SU-DHL-6 (cell line): Measurements from ENCODE around the gene CERS6.

ENCODE experiments used
- H2AFZ ChIP-seq: fragments of 200-600 bp; sonication (generic); 2 replicates; pipeline ENCODE4 v1.6.1; 2014; ENCODE audit warnings: low read depth, mild to moderate bottlenecking, moderate library complexity, mixed read lengths, antibody characterized with exemption, low read length; ENCODE audit not compliant: severe bottlenecking
- H3F3A ChIP-seq: fragments of 200-600 bp; shearing (Covaris generic); 2 replicates; pipeline ENCODE4 v1.6.0; 2016; ENCODE audit warnings: antibody characterized with exemption, mild to moderate bottlenecking; ENCODE audit not compliant: insufficient read depth
- H3K27ac ChIP-seq: fragments of 200-600 bp; sonication (generic); 2 replicates; pipeline ENCODE4 v1.5.1; 2016; ENCODE audit warnings: low read depth, mild to moderate bottlenecking, low read length, moderate library complexity, mixed read lengths
- H3K27me3 ChIP-seq: fragments of 200-600 bp; sonication (generic), shearing (Covaris generic); 2 replicates; pipeline ENCODE4 v1.6.0; 2014; ENCODE audit warnings: mild to moderate bottlenecking, low read length
- H3K36me3 ChIP-seq: fragments of 200-600 bp; sonication (generic); 2 replicates; pipeline ENCODE4 v1.6.1; 2014; ENCODE audit warnings: mild to moderate bottlenecking, low read length, mixed read lengths
- H3K4me2 ChIP-seq: fragments of 300-600, 200-600 bp; shearing (Covaris generic), sonication (generic); 2 replicates; pipeline ENCODE4 v1.6.0; 2014; ENCODE audit warnings: low read length, low read depth, mild to moderate bottlenecking; ENCODE audit not compliant: poor library complexity, severe bottlenecking
- H3K4me3 ChIP-seq: fragments of 200-600 bp; sonication (generic); 2 replicates; pipeline ENCODE4 v1.5.1; 2014; ENCODE audit warnings: antibody characterized with exemption, low read length, mild to moderate bottlenecking, mixed read lengths; ENCODE audit not compliant: insufficient read depth, poor library complexity, severe bottlenecking
- H3K79me2 ChIP-seq: fragments of 200-600 bp; sonication (generic); 2 replicates; pipeline ENCODE4 v1.6.1; 2014; ENCODE audit warnings: mild to moderate bottlenecking, low read length, moderate library complexity; ENCODE audit not compliant: insufficient read depth
- H3K9ac ChIP-seq: fragments of 200-600 bp; sonication (generic); 2 replicates; pipeline ENCODE4 v1.7.0; 2014; ENCODE audit warnings: mild to moderate bottlenecking, low read length
- H3K9me2 ChIP-seq: fragments of 200-600 bp; sonication (generic); replicated peaks from 2 replicates; pipeline ENCODE4 v1.6.1; 2014; ENCODE audit warnings: low read length; ENCODE audit not compliant: insufficient read depth
- H3K9me3 ChIP-seq: fragments of 200-600 bp; sonication (generic); 2 replicates; pipeline ENCODE4 v1.6.1; 2014; ENCODE audit warnings: low read length, mixed read lengths; ENCODE audit not compliant: insufficient read depth
- H4K20me1 ChIP-seq: fragments of 200-600 bp; sonication (generic); 2 replicates; pipeline ENCODE4 v1.6.1; 2014; ENCODE audit warnings: low read depth, mild to moderate bottlenecking, antibody characterized with exemption, low read length, moderate library complexity, mixed read lengths
- EZH2phosphoT487 ChIP-seq: fragments of 200-600 bp; sonication (generic), shearing (Covaris generic); conservative IDR thresholded peaks from 2 replicates; pipeline ENCODE4 v1.6.1; 2018; ENCODE audit warnings: mild to moderate bottlenecking, antibody characterized with exemption, low read length, moderate library complexity, mixed read lengths
- TF ChIP-seq, protein P1 (sequence below): fragments of 200-600 bp; sonication (generic); IDR thresholded peaks from one replicate; pipeline ENCODE4 v1.5.1; 2017; ENCODE audit warnings: antibody characterized with exemption, mild to moderate bottlenecking, low read length, moderate library complexity; ENCODE audit not compliant: insufficient read depth, poor library complexity, severe bottlenecking

Gene CERS6

DNA sequence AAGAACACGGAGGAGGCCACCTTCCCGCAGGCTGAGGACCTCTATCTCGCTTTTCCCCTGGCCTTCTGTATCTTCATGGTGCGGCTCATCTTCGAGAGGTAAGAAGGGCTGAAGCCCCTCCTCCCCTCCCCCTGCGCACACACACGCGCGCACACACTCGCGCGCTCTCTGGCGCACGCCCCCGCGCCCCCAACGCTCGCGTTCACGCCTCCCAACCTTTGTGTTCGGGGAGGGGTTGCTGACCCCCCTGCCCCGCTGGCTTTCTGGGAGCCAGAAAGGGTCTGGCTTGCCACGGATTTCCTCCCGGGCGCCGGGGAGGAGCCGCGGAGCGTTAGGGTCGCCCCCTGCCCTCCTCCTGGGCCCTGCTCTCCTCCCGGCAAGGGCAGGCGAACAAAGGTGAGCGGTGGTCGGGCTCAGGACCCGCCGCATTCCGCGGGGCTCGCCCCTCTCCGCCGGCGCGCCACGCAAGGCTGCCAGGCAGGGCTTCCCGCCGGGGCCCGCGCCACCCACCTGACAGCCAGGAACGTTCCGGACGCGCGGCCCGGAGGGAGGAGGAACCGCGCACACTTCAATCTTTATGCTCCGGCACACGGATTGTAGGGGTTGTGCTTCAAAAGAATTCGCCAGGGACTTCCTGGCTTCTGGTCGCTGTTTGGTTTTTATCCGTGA lies 583 bp downstream of the CERS6 start:
- H3K9ac ChIP-seq: no peak overlapping the region
- H3F3A ChIP-seq: no peaks in the 10 kb centered on the region
- no peaks in the 10 kb centered on the region for H3K36me3 ChIP-seq
- no peaks in the 10 kb centered on the region for H4K20me1 ChIP-seq
- no peaks in the 10 kb centered on the region for H3K79me2 ChIP-seq
- H3K4me3 ChIP-seq: no peak overlapping the region
- H3K4me2 ChIP-seq: no peak overlapping the region
- no peak overlapping the region for H3K27ac ChIP-seq
- H3K9me3 ChIP-seq: no peaks in the 10 kb centered on the region
- H3K9me2 ChIP-seq: no peaks in the 10 kb centered on the region
- no peak overlapping the region for H2AFZ ChIP-seq
- no peaks in the 10 kb centered on the region for H3K27me3 ChIP-seq
- TF ChIP-seq, protein P1, sequence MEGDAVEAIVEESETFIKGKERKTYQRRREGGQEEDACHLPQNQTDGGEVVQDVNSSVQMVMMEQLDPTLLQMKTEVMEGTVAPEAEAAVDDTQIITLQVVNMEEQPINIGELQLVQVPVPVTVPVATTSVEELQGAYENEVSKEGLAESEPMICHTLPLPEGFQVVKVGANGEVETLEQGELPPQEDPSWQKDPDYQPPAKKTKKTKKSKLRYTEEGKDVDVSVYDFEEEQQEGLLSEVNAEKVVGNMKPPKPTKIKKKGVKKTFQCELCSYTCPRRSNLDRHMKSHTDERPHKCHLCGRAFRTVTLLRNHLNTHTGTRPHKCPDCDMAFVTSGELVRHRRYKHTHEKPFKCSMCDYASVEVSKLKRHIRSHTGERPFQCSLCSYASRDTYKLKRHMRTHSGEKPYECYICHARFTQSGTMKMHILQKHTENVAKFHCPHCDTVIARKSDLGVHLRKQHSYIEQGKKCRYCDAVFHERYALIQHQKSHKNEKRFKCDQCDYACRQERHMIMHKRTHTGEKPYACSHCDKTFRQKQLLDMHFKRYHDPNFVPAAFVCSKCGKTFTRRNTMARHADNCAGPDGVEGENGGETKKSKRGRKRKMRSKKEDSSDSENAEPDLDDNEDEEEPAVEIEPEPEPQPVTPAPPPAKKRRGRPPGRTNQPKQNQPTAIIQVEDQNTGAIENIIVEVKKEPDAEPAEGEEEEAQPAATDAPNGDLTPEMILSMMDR: no peak
- TF ChIP-seq EZH2phosphoT487: no peak

DNA sequence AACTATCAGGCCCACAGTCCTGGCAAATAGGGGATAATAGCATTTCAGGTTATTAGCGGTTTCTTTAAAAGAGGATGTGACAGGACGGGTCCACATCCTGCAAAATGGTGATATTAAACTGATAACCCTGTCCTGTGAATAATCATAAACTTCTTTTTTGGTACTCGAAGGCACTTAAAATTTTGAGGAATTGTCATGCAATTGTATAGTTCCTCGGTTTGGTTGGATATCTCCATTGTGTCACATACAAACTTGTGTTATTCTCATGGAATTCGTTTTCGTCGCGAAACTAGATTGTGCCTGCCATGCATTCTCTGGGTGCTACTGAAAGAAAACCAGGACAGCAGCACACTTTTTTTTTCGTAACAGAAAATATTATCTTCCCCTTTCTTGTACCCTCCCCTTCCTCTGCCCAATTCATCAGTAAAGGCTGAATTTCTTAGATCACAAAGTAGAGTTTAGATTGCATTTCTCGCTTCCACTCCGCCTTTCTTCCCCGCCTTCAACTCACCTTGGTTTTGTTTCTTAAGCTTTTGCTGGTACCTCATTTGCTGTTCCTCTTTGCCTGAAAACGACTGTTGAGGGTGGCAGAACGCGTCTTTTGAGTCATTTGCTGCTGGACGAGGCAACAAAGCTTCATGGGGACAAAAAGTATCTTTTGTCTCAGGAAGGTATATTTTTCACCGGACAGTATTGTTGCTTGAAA lies 1.3 kb downstream of the CERS6 start:
- no peaks in the 10 kb centered on the region for H3K9me2 ChIP-seq
- no peak overlapping the region for H2AFZ ChIP-seq
- no peaks in the 10 kb centered on the region for H3F3A ChIP-seq
- no peak overlapping the region for H3K27ac ChIP-seq
- no peak overlapping the region for H3K4me3 ChIP-seq
- H3K9me3 ChIP-seq: no peaks in the 10 kb centered on the region
- H3K4me2 ChIP-seq: no peak overlapping the region
- no peak for TF ChIP-seq EZH2phosphoT487
- TF ChIP-seq, protein P1: no peak
- H3K36me3 ChIP-seq: no peaks in the 10 kb centered on the region
- H3K9ac ChIP-seq: no peak overlapping the region
- no peaks in the 10 kb centered on the region for H3K27me3 ChIP-seq
- no peaks in the 10 kb centered on the region for H4K20me1 ChIP-seq
- H3K79me2 ChIP-seq: no peaks in the 10 kb centered on the region

DNA sequence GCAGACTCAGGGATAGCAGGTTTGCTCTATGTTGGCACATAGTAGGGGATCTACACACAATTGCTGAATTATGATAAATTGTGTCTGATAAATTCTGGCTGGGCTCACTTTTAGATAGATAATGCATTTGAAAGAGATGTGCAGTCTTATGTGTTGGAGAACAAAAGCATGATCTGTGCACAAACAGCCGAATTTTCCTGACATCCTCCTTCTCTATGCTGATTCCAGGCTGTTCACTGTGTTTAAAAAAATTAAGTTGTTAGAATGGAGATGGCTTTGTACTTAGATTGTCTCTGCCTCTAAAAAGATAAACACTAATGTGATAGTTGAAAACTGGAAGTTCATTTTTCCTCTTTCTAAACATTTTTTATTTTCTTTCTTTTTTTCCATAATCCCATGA lies 2.1 kb downstream of the CERS6 start:
- Histone ChIP-seq H3K79me2 (no peaks in the 10 kb centered on the region), H2AFZ (no peak overlapping the region), H3K4me3 (no peak overlapping the region), H3F3A (no peaks in the 10 kb centered on the region), H3K27ac (no peak overlapping the region), H3K9ac (no peak overlapping the region), H3K9me2 (no peaks in the 10 kb centered on the region), H3K27me3 (no peaks in the 10 kb centered on the region), H4K20me1 (no peaks in the 10 kb centered on the region), H3K4me2 (no peak overlapping the region), H3K36me3 (no peaks in the 10 kb centered on the region), H3K9me3 (no peaks in the 10 kb centered on the region)
- TF ChIP-seq, protein P1: no peak
- no peak for TF ChIP-seq EZH2phosphoT487
